ENCODE results near the gene MATN3. TPM values are rescaled to one million over a fixed set of nuclear protein-coding genes. Genes with fewer than 3 reads are reported as not detected.
A peak's percentile ranks its signal among the peaks of the same experiment; 100 is the strongest.

MATN3 gene
- total and polyA plus RNA-seq, 8 donors: 3.7 to 12.0 (median 9.4) TPM

- ATAC-seq: no peak
- H3K27me3 ChIP-seq: no peaks in the 10 kb centered on the region
- no peak for TF ChIP-seq CTCF (IDR thresholded peaks at IDR 0.05)
These were observed 25.2 kb upstream of the MATN3 start for GRCh38 chr2:20037660-20038059.

GRCh38 chr2:20035955-20036666 lies 23.6 kb upstream of the MATN3 start:
- intact Hi-C loops (cut with DNase I): no loop called here
- no peaks in the 10 kb centered on the region for H3K27me3 ChIP-seq
- DNase-seq: no peak
- H3K4me1 ChIP-seq: peaks cover 0 to 8% of the 10 kb centered on the region in 2 donors
- no peak for ATAC-seq
- peaks cover 4 to 98% of the 10 kb centered on the region in 2 donors for H3K36me3 ChIP-seq
- H3K9me3 ChIP-seq: no peaks in the 10 kb centered on the region
- no peak overlapping the region for H3K4me3 ChIP-seq
- H3K27ac ChIP-seq: no peak overlapping the region
- TF ChIP-seq CTCF (IDR thresholded peaks at IDR 0.05): no peak

More at GRCh38 chr2:20037660-20038059, 25.2 kb upstream of the MATN3 start:
- H3K36me3 ChIP-seq: peaks cover 4 to 83% of the 10 kb centered on the region in 2 donors
- no peak overlapping the region for H3K4me3 ChIP-seq
- H3K9me3 ChIP-seq: no peaks in the 10 kb centered on the region
- DNase-seq: no peak
- intact Hi-C loops (cut with DNase I): no loop called here
- no peak overlapping the region for H3K27ac ChIP-seq
- peaks cover 0 to 16% of the 10 kb centered on the region in 2 donors for H3K4me1 ChIP-seq

GRCh38 chr2:20034821-20035220 lies 22.4 kb upstream of the MATN3 start:
- no peaks in the 10 kb centered on the region for H3K27me3 ChIP-seq
- DNase-seq (no peak), ATAC-seq (no peak)
- no peak for TF ChIP-seq CTCF (IDR thresholded peaks at IDR 0.05)
- H3K27ac ChIP-seq: no peak overlapping the region
- peaks cover 4 to 100% of the 10 kb centered on the region in 2 donors for H3K36me3 ChIP-seq
- intact Hi-C loops (cut with DNase I): no loop called here
- H3K9me3 ChIP-seq: no peaks in the 10 kb centered on the region
- no peaks in the 10 kb centered on the region for H3K4me1 ChIP-seq
- no peak overlapping the region for H3K4me3 ChIP-seq

GRCh38 chr2:20034218-20034617 lies 21.8 kb upstream of the MATN3 start:
- no peak for ATAC-seq
- Histone ChIP-seq H3K36me3 (peaks cover 4 to 100% of the 10 kb centered on the region in 2 donors), H3K9me3 (no peaks in the 10 kb centered on the region), H3K27ac (no peak overlapping the region), H3K27me3 (no peaks in the 10 kb centered on the region), H3K4me3 (no peak overlapping the region), H3K4me1 (no peaks in the 10 kb centered on the region)
- intact Hi-C loops (cut with DNase I): no loop called here
- TF ChIP-seq CTCF (IDR thresholded peaks at IDR 0.05): no peak
- no peak for DNase-seq

- no peaks in the 10 kb centered on the region for H3K9me3 ChIP-seq
- H3K4me3 ChIP-seq: no peak overlapping the region
- H3K4me1 ChIP-seq: no peaks in the 10 kb centered on the region
- peaks cover 4 to 99% of the 10 kb centered on the region in 2 donors for H3K36me3 ChIP-seq
- no peak for DNase-seq
- TF ChIP-seq CTCF (IDR thresholded peaks at IDR 0.05): no peak
- ATAC-seq: peak; percentile 81
- H3K27me3 ChIP-seq: no peaks in the 10 kb centered on the region
- H3K27ac ChIP-seq: no peak overlapping the region
- intact Hi-C loops (cut with DNase I): no loop called here
These were observed 20.9 kb upstream of the MATN3 start for GRCh38 chr2:20033322-20033721.

All from left lung (tissue), 10 donors.